ENCODE results near the gene LAMA3. TPM values are rescaled to one million over a fixed set of nuclear protein-coding genes. Genes with fewer than 3 reads are reported as not detected.

Gene LAMA3
- total and polyA plus RNA-seq, 2 experiments from 2014 or later: 3.9 to 4.9 TPM

DNA sequence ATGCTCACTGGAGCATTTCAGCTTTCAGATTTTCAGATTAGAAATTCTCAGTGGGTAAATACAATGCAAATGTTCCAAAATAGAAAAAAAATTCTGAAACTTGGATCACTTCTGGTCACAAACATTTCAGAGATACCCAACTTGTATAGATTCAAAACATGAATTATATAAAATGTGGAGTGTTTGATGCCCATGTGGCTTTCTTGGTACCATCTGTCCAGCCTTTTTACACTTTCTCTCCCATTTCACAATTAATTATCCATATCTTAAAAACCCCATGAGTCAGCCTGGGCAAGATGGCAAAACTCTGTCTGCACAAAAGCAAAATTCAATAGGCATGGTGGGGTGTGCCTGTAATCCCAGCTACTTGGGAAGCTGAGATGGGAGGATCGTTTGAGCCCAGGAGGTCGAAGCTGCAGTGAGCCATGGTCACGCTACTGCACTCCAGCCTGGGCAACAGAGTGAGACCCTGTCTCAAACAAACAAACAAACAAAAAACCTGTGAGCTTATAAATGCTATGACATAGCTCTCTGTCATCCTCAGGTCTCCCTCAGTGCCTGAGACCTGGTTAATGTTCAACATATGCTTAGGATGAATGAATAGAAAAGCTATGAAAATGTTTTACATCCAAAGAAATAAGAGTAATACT is 179.0 kb downstream of the LAMA3 start (continued):
- TF ChIP-seq, protein P1, sequence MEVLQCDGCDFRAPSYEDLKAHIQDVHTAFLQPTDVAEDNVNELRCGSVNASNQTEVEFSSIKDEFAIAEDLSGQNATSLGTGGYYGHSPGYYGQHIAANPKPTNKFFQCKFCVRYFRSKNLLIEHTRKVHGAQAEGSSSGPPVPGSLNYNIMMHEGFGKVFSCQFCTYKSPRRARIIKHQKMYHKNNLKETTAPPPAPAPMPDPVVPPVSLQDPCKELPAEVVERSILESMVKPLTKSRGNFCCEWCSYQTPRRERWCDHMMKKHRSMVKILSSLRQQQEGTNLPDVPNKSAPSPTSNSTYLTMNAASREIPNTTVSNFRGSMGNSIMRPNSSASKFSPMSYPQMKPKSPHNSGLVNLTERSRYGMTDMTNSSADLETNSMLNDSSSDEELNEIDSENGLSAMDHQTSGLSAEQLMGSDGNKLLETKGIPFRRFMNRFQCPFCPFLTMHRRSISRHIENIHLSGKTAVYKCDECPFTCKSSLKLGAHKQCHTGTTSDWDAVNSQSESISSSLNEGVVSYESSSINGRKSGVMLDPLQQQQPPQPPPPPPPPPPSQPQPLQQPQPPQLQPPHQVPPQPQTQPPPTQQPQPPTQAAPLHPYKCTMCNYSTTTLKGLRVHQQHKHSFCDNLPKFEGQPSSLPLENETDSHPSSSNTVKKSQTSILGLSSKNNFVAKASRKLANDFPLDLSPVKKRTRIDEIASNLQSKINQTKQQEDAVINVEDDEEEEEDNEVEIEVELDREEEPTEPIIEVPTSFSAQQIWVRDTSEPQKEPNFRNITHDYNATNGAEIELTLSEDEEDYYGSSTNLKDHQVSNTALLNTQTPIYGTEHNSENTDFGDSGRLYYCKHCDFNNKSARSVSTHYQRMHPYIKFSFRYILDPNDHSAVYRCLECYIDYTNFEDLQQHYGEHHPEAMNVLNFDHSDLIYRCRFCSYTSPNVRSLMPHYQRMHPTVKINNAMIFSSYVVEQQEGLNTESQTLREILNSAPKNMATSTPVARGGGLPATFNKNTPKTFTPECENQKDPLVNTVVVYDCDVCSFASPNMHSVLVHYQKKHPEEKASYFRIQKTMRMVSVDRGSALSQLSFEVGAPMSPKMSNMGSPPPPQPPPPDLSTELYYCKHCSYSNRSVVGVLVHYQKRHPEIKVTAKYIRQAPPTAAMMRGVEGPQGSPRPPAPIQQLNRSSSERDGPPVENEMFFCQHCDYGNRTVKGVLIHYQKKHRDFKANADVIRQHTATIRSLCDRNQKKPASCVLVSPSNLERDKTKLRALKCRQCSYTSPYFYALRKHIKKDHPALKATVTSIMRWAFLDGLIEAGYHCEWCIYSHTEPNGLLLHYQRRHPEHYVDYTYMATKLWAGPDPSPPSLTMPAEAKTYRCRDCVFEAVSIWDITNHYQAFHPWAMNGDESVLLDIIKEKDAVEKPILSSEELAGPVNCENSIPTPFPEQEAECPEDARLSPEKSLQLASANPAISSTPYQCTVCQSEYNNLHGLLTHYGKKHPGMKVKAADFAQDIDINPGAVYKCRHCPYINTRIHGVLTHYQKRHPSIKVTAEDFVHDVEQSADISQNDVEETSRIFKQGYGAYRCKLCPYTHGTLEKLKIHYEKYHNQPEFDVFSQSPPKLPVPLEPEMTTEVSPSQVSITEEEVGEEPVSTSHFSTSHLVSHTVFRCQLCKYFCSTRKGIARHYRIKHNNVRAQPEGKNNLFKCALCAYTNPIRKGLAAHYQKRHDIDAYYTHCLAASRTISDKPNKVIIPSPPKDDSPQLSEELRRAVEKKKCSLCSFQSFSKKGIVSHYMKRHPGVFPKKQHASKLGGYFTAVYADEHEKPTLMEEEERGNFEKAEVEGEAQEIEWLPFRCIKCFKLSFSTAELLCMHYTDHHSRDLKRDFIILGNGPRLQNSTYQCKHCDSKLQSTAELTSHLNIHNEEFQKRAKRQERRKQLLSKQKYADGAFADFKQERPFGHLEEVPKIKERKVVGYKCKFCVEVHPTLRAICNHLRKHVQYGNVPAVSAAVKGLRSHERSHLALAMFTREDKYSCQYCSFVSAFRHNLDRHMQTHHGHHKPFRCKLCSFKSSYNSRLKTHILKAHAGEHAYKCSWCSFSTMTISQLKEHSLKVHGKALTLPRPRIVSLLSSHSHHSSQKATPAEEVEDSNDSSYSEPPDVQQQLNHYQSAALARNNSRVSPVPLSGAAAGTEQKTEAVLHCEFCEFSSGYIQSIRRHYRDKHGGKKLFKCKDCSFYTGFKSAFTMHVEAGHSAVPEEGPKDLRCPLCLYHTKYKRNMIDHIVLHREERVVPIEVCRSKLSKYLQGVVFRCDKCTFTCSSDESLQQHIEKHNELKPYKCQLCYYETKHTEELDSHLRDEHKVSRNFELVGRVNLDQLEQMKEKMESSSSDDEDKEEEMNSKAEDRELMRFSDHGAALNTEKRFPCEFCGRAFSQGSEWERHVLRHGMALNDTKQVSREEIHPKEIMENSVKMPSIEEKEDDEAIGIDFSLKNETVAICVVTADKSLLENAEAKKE (CRISPR knock-in tag; IDR thresholded peaks at IDR 0.05): no peak
- TF ChIP-seq JUNB (IDR thresholded peaks at IDR 0.05; ENCODE audit: unreplicated experiment) (no peak), STAT1 (IDR thresholded peaks at IDR 0.05; ENCODE audit: unreplicated experiment) (no peak), EZH2 (IDR thresholded peaks at IDR 0.05; ENCODE audit: low read depth, unreplicated experiment) (no peak), ZNF331 (CRISPR knock-in tag; IDR thresholded peaks at IDR 0.05; ENCODE audit: low read depth) (no peak), CREB1 (CRISPR knock-in tag; IDR thresholded peaks at IDR 0.05; ENCODE audit: low read depth) (no peak), NANOG (IDR thresholded peaks at IDR 0.05; ENCODE audit: borderline replicate concordance) (no peak)
- TF ChIP-seq, protein P2, sequence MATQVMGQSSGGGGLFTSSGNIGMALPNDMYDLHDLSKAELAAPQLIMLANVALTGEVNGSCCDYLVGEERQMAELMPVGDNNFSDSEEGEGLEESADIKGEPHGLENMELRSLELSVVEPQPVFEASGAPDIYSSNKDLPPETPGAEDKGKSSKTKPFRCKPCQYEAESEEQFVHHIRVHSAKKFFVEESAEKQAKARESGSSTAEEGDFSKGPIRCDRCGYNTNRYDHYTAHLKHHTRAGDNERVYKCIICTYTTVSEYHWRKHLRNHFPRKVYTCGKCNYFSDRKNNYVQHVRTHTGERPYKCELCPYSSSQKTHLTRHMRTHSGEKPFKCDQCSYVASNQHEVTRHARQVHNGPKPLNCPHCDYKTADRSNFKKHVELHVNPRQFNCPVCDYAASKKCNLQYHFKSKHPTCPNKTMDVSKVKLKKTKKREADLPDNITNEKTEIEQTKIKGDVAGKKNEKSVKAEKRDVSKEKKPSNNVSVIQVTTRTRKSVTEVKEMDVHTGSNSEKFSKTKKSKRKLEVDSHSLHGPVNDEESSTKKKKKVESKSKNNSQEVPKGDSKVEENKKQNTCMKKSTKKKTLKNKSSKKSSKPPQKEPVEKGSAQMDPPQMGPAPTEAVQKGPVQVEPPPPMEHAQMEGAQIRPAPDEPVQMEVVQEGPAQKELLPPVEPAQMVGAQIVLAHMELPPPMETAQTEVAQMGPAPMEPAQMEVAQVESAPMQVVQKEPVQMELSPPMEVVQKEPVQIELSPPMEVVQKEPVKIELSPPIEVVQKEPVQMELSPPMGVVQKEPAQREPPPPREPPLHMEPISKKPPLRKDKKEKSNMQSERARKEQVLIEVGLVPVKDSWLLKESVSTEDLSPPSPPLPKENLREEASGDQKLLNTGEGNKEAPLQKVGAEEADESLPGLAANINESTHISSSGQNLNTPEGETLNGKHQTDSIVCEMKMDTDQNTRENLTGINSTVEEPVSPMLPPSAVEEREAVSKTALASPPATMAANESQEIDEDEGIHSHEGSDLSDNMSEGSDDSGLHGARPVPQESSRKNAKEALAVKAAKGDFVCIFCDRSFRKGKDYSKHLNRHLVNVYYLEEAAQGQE (IDR thresholded peaks at IDR 0.05; ENCODE audit: unreplicated experiment): no peak
- TF ChIP-seq, protein P3, sequence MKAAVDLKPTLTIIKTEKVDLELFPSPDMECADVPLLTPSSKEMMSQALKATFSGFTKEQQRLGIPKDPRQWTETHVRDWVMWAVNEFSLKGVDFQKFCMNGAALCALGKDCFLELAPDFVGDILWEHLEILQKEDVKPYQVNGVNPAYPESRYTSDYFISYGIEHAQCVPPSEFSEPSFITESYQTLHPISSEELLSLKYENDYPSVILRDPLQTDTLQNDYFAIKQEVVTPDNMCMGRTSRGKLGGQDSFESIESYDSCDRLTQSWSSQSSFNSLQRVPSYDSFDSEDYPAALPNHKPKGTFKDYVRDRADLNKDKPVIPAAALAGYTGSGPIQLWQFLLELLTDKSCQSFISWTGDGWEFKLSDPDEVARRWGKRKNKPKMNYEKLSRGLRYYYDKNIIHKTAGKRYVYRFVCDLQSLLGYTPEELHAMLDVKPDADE (IDR thresholded peaks at IDR 0.05): no peak
